GM12801 (cell line): ENCODE data around the gene ANKRD13D.

Experiments used
- TF ChIP-seq, protein P1 (sequence below): IDR thresholded peaks from one replicate; pipeline ENCODE4 v1.5.1; 2011; ENCODE audit warnings: control low read depth; ENCODE audit not compliant: insufficient read length; ENCODE audit errors: extremely low read depth

The ANKRD13D gene

GRCh38 chr11:67274768-67275605 is 14.1 kb upstream of the ANKRD13D start:
- TF ChIP-seq, protein P1, sequence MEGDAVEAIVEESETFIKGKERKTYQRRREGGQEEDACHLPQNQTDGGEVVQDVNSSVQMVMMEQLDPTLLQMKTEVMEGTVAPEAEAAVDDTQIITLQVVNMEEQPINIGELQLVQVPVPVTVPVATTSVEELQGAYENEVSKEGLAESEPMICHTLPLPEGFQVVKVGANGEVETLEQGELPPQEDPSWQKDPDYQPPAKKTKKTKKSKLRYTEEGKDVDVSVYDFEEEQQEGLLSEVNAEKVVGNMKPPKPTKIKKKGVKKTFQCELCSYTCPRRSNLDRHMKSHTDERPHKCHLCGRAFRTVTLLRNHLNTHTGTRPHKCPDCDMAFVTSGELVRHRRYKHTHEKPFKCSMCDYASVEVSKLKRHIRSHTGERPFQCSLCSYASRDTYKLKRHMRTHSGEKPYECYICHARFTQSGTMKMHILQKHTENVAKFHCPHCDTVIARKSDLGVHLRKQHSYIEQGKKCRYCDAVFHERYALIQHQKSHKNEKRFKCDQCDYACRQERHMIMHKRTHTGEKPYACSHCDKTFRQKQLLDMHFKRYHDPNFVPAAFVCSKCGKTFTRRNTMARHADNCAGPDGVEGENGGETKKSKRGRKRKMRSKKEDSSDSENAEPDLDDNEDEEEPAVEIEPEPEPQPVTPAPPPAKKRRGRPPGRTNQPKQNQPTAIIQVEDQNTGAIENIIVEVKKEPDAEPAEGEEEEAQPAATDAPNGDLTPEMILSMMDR = no peak

GRCh38 chr11:67275606-67276409 is 13.3 kb upstream of the ANKRD13D start:
- TF ChIP-seq, protein P1 = no peak

GRCh38 chr11:67276781-67277230 is 12.3 kb upstream of the ANKRD13D start:
- TF ChIP-seq, protein P1 = no peak

- TF ChIP-seq, protein P1 = no peak
These were observed 11.7 kb upstream of the ANKRD13D start for GRCh38 chr11:67277231-67277961.

GRCh38 chr11:67278135-67278938 is 10.8 kb upstream of the ANKRD13D start:
- TF ChIP-seq, protein P1 = no peak

DNA sequence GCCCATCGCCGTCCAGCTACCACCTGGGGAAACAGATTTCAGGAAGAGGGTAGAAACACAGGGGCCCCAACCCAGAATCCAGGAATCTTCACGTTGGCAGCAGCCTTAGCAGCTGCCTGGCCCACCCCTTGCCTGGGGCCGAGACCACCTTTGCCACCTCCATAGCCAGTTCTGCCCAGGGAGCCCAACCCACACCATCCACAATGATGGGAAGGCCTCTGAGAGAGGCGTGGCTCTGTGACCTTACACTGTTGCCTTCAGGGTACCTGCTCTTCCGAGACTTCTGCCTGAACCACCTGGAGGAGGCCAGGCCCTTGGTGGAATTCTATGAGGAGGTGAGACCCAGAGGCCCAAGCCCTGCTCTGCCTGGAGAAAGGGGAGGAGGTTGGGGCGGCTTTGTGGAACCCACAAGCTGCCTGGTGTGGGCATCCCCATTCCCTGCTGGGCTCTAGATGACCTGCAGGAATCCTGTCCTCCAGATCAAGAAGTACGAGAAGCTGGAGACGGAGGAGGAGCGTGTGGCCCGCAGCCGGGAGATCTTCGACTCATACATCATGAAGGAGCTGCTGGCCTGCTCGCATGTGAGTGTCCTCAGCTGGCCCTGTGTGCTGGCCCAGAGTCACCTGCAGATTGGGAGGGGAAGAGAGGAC is 10.0 kb upstream of the ANKRD13D start:
- TF ChIP-seq, protein P1 = no peak
